HEK293T (cell line): Measurements from ENCODE around the gene G3BP1.

Experiments used
- CTCF ChIA-PET: fragments of 350-600 bp; formaldehyde crosslinking; extraction: SDS; loops from one replicate; lab custom pipeline; 2021; ENCODE audit warnings: antibody characterized with exemption, inconsistent platforms; lab: Yijun Ruan, JAX
- POLR2A ChIA-PET: fragments of 350-600 bp; formaldehyde crosslinking; extraction: SDS; loops from one replicate; lab custom pipeline; 2020; ENCODE audit warnings: antibody characterized with exemption, inconsistent platforms; lab: Yijun Ruan, JAX
- DNase-seq: peaks from one replicate; pipeline ENCODE4 v3.0.0; 2012; ENCODE audit warnings: mixed read lengths; ENCODE audit errors: extremely low spot score
- ARNT ChIP-seq: fragments of 450-650 bp; IDR thresholded peaks from 2 replicates; pipeline ENCODE4 v1.6.1; 2017; ENCODE audit warnings: mild to moderate bottlenecking
- BHLHE40 ChIP-seq: fragments of 450-650 bp; IDR thresholded peaks from 2 replicates; pipeline ENCODE4 v1.6.1; 2016; ENCODE audit warnings: mild to moderate bottlenecking, moderate library complexity, borderline replicate concordance
- CTBP1 ChIP-seq: fragments of 450-650 bp; IDR thresholded peaks from 2 replicates; pipeline ENCODE4 v1.6.1; 2016; ENCODE audit warnings: borderline replicate concordance
- ELF4 ChIP-seq: fragments of 450-650 bp; IDR thresholded peaks from 2 replicates; pipeline ENCODE4 v1.6.1; 2017; ENCODE audit warnings: antibody characterized with exemption
- FOXA1 ChIP-seq: fragments of 450-650 bp; IDR thresholded peaks from 2 replicates; pipeline ENCODE4 v1.6.1; 2016; ENCODE audit warnings: mild to moderate bottlenecking
- FOXK2 ChIP-seq: fragments of 450-650 bp; IDR thresholded peaks from 2 replicates; pipeline ENCODE4 v1.6.1; 2016; ENCODE audit warnings: mild to moderate bottlenecking
- FOXM1 ChIP-seq: fragments of 450-650 bp; IDR thresholded peaks from 2 replicates; pipeline ENCODE4 v1.6.1; 2017; ENCODE audit warnings: mild to moderate bottlenecking, borderline replicate concordance
- HDGF ChIP-seq: fragments of 450-650 bp; IDR thresholded peaks from 2 replicates; pipeline ENCODE4 v1.6.1; 2017; ENCODE audit warnings: antibody characterized with exemption, borderline replicate concordance
- L3MBTL2 ChIP-seq: fragments of 450-650 bp; conservative IDR thresholded peaks from 2 replicates; pipeline ENCODE4 v1.6.1; 2016; ENCODE audit warnings: mild to moderate bottlenecking
- LEF1 ChIP-seq: fragments of 450-650 bp; IDR thresholded peaks from 2 replicates; pipeline ENCODE4 v1.6.1; 2017; ENCODE audit warnings: mild to moderate bottlenecking, borderline replicate concordance
- NFRKB ChIP-seq: fragments of 450-650 bp; IDR thresholded peaks from 2 replicates; pipeline ENCODE4 v1.6.1; 2016; ENCODE audit warnings: mild to moderate bottlenecking, moderate library complexity
- SP1 ChIP-seq: fragments of 450-650 bp; IDR thresholded peaks from 2 replicates; pipeline ENCODE4 v1.6.1; 2017
- SUZ12 ChIP-seq: fragments of 450-650 bp; IDR thresholded peaks from 2 replicates; pipeline ENCODE4 v1.6.1; 2016; ENCODE audit warnings: mild to moderate bottlenecking
- TARDBP ChIP-seq: fragments of 450-650 bp; IDR thresholded peaks from 2 replicates; pipeline ENCODE4 v1.6.1; 2016
- ZNF384 ChIP-seq: fragments of 450-650 bp; IDR thresholded peaks from 2 replicates; pipeline ENCODE4 v1.6.1; 2016
- TF ChIP-seq, protein P1 (sequence below): fragments of 450-650 bp; IDR thresholded peaks from 2 replicates; pipeline ENCODE4 v1.6.1; 2016

Gene G3BP1

DNA sequence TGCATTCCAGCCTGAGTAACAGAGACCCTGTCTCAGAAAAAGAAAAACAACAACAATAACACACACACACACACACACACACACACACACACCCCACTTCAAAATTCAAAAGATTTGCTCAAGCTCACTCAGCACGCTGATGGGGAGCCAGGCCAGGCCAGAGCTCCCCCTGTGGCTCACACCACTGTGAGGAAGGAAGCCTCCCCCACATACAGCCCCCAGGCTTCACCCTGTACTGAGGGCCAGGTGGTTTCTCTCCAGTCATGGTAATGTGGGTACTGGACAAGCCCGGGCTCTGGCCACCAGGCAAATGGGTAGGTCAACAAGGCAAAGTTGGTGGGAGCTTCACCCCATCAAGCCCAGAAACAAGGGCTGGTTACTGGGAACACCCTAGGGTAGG lies 32.4 kb upstream of the G3BP1 start:
- DNase-seq, result no peak
- POLR2A ChIA-PET, result interaction anchor here (1.0 to 1.2 kb wide), 2 partner anchors 31 to 55 kb away, joined by 3 to 4 read pairs; no protein-coding TSS in a partner anchor
- CTCF ChIA-PET, result interaction anchor here (0.6 to 4.9 kb wide), 10 partner anchors 8 to 1804 kb away, joined by 3 to 61 read pairs (median 4); no protein-coding TSS in a partner anchor
- TF ChIP-seq CTBP1, result no peak

DNA sequence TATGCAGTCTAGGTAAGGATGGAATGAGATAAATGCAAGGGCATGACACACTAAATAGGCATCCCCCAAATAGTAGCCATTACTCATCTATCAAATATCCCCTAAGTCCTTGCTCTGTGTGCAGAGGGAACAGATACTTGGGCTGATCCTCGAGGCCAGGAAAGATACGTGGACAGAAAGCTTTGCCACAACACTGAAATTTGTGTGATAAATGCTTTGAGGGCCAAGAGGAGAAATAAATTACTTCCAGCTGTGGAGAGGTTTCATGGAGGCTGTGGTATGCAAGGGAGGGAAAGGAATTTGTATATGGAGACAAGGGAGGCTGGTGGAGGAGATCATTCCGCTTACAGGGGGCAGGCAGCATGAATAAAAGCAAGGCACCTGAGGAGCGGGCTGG lies 31.8 kb upstream of the G3BP1 start:
- ChIA-PET CTCF (interaction anchor here (0.6 to 4.9 kb wide), 14 partner anchors 9 to 1805 kb away, joined by 3 to 61 read pairs (median 5); no protein-coding TSS in a partner anchor), POLR2A (interaction anchor here (1.2 to 1.5 kb wide), 2 partner anchors 30 to 81 kb away, joined by 3 to 6 read pairs; no protein-coding TSS in a partner anchor)
- TF ChIP-seq ZNF384 (no peak), LEF1 (no peak), CTBP1 (no peak), ARNT (no peak), ELF4 (no peak), TARDBP (no peak), L3MBTL2 (no peak), SUZ12 (no peak)
- TF ChIP-seq, protein P1, sequence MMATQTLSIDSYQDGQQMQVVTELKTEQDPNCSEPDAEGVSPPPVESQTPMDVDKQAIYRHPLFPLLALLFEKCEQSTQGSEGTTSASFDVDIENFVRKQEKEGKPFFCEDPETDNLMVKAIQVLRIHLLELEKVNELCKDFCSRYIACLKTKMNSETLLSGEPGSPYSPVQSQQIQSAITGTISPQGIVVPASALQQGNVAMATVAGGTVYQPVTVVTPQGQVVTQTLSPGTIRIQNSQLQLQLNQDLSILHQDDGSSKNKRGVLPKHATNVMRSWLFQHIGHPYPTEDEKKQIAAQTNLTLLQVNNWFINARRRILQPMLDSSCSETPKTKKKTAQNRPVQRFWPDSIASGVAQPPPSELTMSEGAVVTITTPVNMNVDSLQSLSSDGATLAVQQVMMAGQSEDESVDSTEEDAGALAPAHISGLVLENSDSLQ, result no peak
- no peak for DNase-seq

DNA sequence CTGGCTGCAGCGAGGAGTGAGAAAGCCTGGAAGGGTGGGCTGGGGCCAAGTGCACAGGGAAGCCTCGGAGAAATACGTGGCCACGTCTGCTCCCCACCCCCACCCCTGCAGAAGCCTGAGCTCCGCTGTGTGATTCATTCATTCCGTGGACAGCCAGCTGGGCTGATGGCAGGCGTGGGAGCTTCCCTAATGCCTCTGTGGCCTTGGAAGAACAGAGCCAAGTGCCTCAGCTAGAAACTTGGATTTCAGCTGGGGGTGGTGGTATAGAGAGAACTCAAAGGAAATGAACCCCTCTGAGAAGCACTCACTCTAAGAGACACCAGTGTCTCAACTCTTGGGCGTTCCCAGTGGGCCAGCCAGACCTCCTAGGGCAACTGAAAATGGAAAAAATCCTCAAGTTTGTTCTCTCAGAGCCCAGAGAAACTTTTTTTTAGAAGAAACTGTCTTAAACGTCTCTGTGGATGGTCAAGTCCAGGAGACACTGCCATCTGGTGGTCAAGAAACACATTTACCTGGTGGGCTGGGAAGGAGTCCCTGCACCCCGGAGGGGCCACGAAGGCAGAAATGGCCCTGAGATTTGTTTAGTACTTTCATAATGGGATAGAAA lies 31.3 kb upstream of the G3BP1 start:
- TF ChIP-seq ARNT (no peak), FOXA1 (no peak), SUZ12 (no peak), FOXK2 (no peak), ZNF384 (no peak)
- peak; percentile 74 for DNase-seq
- ChIA-PET POLR2A (interaction anchor here (0.9 to 1.5 kb wide), 2 partner anchors 80 to 82 kb away, joined by 4 to 6 read pairs; no protein-coding TSS in a partner anchor), CTCF (interaction anchor here (0.6 to 4.9 kb wide), 19 partner anchors 9 to 1087 kb away, joined by 3 to 61 read pairs (median 5); partner anchors contain the start of gene G3BP1)

DNA sequence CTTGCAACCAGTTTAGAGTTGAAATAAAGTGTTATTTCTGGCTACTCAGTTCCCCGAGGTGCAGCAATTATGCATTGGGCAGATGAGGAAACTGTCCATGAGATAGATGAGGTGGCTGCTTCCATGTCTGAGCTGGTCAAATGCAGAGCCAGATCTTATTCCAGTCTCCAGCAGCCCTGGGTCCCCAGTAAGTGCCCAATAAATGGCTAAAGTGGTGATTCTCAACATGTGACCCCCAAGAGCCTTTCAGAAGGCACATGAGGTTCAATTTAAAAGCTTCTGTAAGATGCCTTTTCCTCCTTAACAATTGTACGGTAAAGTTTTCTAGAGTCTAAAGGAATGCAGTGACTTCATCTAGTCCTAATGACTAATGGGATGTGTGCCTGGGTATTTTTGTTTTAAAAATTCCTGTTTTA lies 30.8 kb upstream of the G3BP1 start:
- ChIA-PET CTCF (interaction anchor here (0.6 to 4.9 kb wide), 24 partner anchors 8 to 600 kb away, joined by 3 to 61 read pairs (median 4); partner anchors contain the start of genes ATOX1 and G3BP1), POLR2A (interaction anchor here (0.9 to 1.5 kb wide), 2 partner anchors 80 to 82 kb away, joined by 4 to 6 read pairs; no protein-coding TSS in a partner anchor)
- DNase-seq, result no peak
- TF ChIP-seq ELF4 (no peak), SP1 (no peak), HDGF (no peak), TARDBP (no peak), LEF1 (no peak), FOXM1 (no peak), BHLHE40 (no peak), ZNF384 (no peak), ARNT (no peak), L3MBTL2 (no peak), CTBP1 (no peak), SUZ12 (no peak), FOXA1 (no peak), FOXK2 (no peak), NFRKB (no peak)
- TF ChIP-seq, protein P1, result no peak

DNA sequence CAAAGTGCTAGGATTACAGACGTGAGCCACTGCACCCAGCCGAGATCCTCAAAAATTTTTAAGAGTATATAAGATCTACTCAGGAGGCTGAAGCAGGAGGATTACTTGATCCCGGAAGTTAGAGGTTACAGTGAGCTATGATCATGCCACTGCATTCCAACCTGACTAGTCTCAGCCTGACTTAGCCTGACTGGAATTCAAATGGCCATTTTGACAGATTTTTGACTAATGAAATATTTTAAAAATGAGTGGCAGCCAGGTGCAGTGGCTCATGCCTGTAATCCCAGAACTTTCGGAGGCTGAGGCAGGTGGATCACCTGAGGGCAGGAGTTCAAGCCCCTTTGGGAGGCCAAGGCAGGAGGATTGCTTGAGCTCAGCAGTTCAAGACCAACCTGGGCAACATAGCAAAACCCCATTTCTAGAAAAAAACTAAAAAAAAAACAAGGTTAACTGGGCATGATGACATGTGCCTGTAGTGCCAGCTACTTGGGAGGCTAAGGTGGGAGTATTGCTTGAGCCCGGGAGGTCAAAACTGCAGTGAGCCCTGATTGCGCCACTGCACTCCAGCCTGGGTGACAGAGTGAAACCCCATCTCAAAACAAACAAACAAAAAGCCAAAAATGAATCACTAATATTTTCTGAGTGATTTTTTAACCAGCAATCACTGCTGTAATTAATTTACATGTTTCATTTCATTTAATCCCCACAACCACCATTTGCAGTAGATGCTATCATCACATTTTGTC lies 29.9 kb upstream of the G3BP1 start:
- TF ChIP-seq SP1, result no peak
- TF ChIP-seq ELF4, result no peak
- no peak for TF ChIP-seq ZNF384
- POLR2A ChIA-PET, result no interaction called here
- no peak for DNase-seq
- CTCF ChIA-PET, result interaction anchor here (0.6 to 4.9 kb wide), 16 partner anchors 7 to 218 kb away, joined by 3 to 61 read pairs (median 5); partner anchors contain the start of genes ATOX1 and G3BP1

DNA sequence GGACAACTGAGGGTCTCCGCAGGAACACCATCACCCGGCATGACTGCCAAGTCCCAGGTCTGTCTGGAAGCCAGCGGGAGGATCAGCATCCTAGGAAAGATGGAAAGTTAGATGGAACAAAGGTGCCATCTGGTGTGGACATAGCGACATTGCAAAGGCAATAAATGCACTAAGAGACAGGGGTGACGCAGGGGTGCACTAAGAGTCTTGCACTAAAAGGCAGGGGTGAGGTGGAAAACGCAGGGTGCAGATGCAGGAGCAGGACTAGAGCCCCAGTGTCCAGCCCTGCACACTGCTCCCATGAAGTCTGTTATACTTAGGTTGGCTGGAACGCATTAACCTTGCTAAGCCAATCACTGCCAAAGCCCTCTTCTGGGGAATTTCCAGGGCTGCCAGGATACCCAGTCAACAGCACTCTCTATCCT lies 28.9 kb upstream of the G3BP1 start:
- peak; percentile 73 for DNase-seq
- no peak for TF ChIP-seq ELF4
- no peak for TF ChIP-seq HDGF
- no peak for TF ChIP-seq L3MBTL2
- no peak for TF ChIP-seq LEF1
- TF ChIP-seq SP1, result no peak
- TF ChIP-seq BHLHE40, result no peak
- no peak for TF ChIP-seq SUZ12
- no peak for TF ChIP-seq ZNF384
- no peak for TF ChIP-seq FOXA1
- no peak for TF ChIP-seq FOXK2
- TF ChIP-seq CTBP1, result no peak
- TF ChIP-seq TARDBP, result no peak
- TF ChIP-seq FOXM1, result no peak
- no peak for TF ChIP-seq ARNT
- TF ChIP-seq NFRKB, result no peak
- TF ChIP-seq, protein P1, result no peak
- POLR2A ChIA-PET, result no interaction called here

More for the DNA sequence above, 28.9 kb upstream of the G3BP1 start:
- CTCF ChIA-PET, result interaction anchor here (0.7 to 4.9 kb wide), 7 partner anchors 69 to 220 kb away, joined by 3 to 61 read pairs (median 4); no protein-coding TSS in a partner anchor
